Stimulated activated memory B cell treated with anti-CD40 and anti-IgM and Interleukin-4, amounts not matched to agents 10 μg/mL and 1 μg/mL and 100 μg/mL, for 72 hours (primary cell): ENCODE results near the gene ZNF784.
"Not testable (repeated sequence)": the region's sequence is repeated elsewhere in the genome, so short reads cannot be mapped to it uniquely, and the experiment has no call there.

ENCODE experiments used
- ATAC-seq: fragments of 150-1000 bp; cut with Tn5 transposase; 2 replicates; pipeline ENCODE4 v1.10.0; 2021
- H3K27ac Mint-ChIP-seq: one replicate; pipeline ENCODE4 v1.8.0; 2022; ENCODE audit warnings: mild to moderate bottlenecking, mixed read lengths
- H3K27me3 Mint-ChIP-seq: one replicate; pipeline ENCODE4 v1.8.0; 2022; ENCODE audit warnings: mixed read lengths
- H3K36me3 Mint-ChIP-seq: one replicate; pipeline ENCODE4 v1.8.0; 2022; ENCODE audit warnings: mixed read lengths
- H3K4me1 Mint-ChIP-seq: one replicate; pipeline ENCODE4 v1.8.0; 2022; ENCODE audit warnings: mixed read lengths
- H3K4me3 Mint-ChIP-seq: one replicate; pipeline ENCODE4 v1.8.0; 2022; ENCODE audit warnings: mild to moderate bottlenecking, moderate library complexity, mixed read lengths
- H3K9me3 Mint-ChIP-seq: one replicate; pipeline ENCODE4 v1.8.0; 2022; ENCODE audit warnings: mixed read lengths

The ZNF784 gene

GRCh38 chr19:55598034-55598433, 26.3 kb downstream of the ZNF784 start:
- no peak for ATAC-seq
- peaks cover 50% of the 10 kb centered on the region for H3K36me3 Mint-ChIP-seq
- H3K27ac Mint-ChIP-seq = peak overlapping the region; percentile 96
- peaks cover 19% of the 10 kb centered on the region for H3K9me3 Mint-ChIP-seq
- H3K27me3 Mint-ChIP-seq = no peaks in the 10 kb centered on the region
- H3K4me1 Mint-ChIP-seq = peaks cover 20% of the 10 kb centered on the region
- H3K4me3 Mint-ChIP-seq = no peak overlapping the region

GRCh38 chr19:55597501-55597921, 26.9 kb downstream of the ZNF784 start:
- Mint-ChIP-seq H3K36me3 (peaks cover 50% of the 10 kb centered on the region), H3K9me3 (peaks cover 19% of the 10 kb centered on the region), H3K27me3 (no peaks in the 10 kb centered on the region), H3K27ac (no peak overlapping the region), H3K4me3 (no peak overlapping the region), H3K4me1 (peaks cover 20% of the 10 kb centered on the region)
- no peak for ATAC-seq

GRCh38 chr19:55596304-55596703, 28.1 kb downstream of the ZNF784 start:
- H3K9me3 Mint-ChIP-seq = peaks cover 19% of the 10 kb centered on the region
- H3K27me3 Mint-ChIP-seq = no peaks in the 10 kb centered on the region
- H3K4me3 Mint-ChIP-seq = no peak overlapping the region
- H3K27ac Mint-ChIP-seq = no peak overlapping the region
- no peak for ATAC-seq
- peaks cover 56% of the 10 kb centered on the region for H3K36me3 Mint-ChIP-seq
- H3K4me1 Mint-ChIP-seq = peaks cover 20% of the 10 kb centered on the region

DNA sequence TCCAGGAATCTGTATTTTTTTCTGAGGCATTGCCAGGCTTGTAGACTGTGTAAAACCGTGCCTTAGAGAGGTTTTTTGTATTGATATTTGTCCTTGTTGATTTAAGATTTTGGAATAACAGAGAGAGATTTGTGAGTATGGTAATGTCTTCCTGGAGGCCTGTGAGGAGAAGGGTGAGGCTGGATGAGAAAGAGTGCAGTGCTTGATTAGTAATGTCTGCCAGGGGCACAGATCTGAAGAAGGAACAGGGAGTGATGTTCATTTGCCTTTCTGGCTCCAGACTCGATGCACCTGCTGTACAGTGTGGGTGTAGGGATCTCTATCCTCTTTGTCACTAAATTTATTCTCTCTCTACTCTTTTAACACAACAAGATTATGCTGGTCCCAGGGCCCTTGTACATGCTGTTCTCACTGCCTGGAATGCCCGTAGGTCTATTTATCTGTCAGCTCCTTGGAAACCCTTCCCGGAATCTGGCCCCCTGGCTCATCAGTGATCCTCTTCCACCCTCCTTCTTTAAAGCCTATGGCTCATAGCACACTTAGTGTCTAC, 29.3 kb downstream of the ZNF784 start:
- Mint-ChIP-seq H3K4me3 (no peak overlapping the region), H3K9me3 (peaks cover 19% of the 10 kb centered on the region), H3K4me1 (peaks cover 14% of the 10 kb centered on the region), H3K27me3 (no peaks in the 10 kb centered on the region), H3K27ac (no peak overlapping the region), H3K36me3 (peaks cover 59% of the 10 kb centered on the region)
- no peak for ATAC-seq

GRCh38 chr19:55593096-55593772, 31.1 kb downstream of the ZNF784 start:
- Mint-ChIP-seq H3K27ac (no peak overlapping the region), H3K4me1 (peaks cover 6% of the 10 kb centered on the region), H3K9me3 (peaks cover 15% of the 10 kb centered on the region), H3K4me3 (no peak overlapping the region), H3K27me3 (no peaks in the 10 kb centered on the region), H3K36me3 (peaks cover 51% of the 10 kb centered on the region)
- peak; percentile 37 for ATAC-seq

GRCh38 chr19:55592391-55593090, 31.8 kb downstream of the ZNF784 start:
- no peaks in the 10 kb centered on the region for H3K27me3 Mint-ChIP-seq
- ATAC-seq = peak; percentile 21

DNA sequence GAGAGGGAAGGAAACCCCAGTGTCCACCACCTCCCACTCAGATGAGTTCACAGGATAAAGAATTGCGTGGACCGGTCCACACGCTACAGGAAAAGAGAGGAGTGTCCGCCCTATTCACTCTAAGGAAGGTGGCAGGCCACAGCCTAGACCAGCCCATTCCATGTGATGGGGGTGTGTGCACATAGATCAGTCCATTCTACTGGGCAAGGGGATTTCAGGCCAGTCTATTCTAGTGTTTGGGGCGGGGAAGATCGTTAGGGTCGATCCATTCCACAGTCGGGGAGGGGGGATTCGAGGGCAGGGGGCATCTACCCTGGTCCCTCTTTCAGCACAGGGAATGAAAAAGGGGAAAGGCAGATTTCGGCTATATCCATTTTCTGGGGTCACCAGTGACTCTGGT, 32.8 kb downstream of the ZNF784 start:
- Mint-ChIP-seq H3K9me3 (peaks cover 11% of the 10 kb centered on the region), H3K27ac (no peak overlapping the region), H3K36me3 (peaks cover 35% of the 10 kb centered on the region), H3K27me3 (no peaks in the 10 kb centered on the region), H3K4me1 (peaks cover 10% of the 10 kb centered on the region), H3K4me3 (no peak overlapping the region)
- ATAC-seq = no peak

More at GRCh38 chr19:55592391-55593090, 31.8 kb downstream of the ZNF784 start:
- no peak overlapping the region for H3K4me3 Mint-ChIP-seq
- H3K36me3 Mint-ChIP-seq = peaks cover 44% of the 10 kb centered on the region
- no peak overlapping the region for H3K27ac Mint-ChIP-seq
- H3K9me3 Mint-ChIP-seq = peaks cover 12% of the 10 kb centered on the region
- H3K4me1 Mint-ChIP-seq = peaks cover under 1% of the 10 kb centered on the region

- H3K4me3 Mint-ChIP-seq = no peak overlapping the region
- no peak for ATAC-seq
- H3K4me1 Mint-ChIP-seq = peaks cover 20% of the 10 kb centered on the region
- no peaks in the 10 kb centered on the region for H3K27me3 Mint-ChIP-seq
- H3K9me3 Mint-ChIP-seq = peaks cover 6% of the 10 kb centered on the region
- H3K27ac Mint-ChIP-seq = no peak overlapping the region
- peaks cover 26% of the 10 kb centered on the region for H3K36me3 Mint-ChIP-seq
Observed at GRCh38 chr19:55590617-55591016, 33.7 kb downstream of the ZNF784 start.

DNA sequence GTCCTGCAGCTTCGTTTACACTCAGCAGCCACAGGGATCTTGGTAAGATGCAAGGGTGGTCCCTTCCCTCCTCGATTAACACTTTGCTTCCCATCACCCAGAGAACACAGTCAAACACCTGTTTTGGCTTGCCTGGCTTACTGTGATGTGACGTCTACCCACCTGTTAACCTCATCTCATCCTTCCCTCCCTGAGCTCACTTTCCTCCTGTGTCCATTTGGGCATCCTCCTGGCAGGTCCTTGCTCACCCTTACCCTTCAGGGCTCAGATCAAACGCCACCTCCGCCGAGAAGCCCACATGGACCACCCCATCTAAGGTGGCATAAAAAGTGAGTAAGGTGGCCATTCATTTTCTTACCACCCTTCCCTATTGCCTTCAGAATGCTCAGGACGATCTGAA, 34.3 kb downstream of the ZNF784 start:
- Mint-ChIP-seq H3K36me3 (peaks cover 21% of the 10 kb centered on the region), H3K27ac (no peak overlapping the region), H3K4me1 (peaks cover 25% of the 10 kb centered on the region), H3K9me3 (peaks cover 2% of the 10 kb centered on the region), H3K4me3 (no peak overlapping the region), H3K27me3 (no peaks in the 10 kb centered on the region)
- no peak for ATAC-seq

DNA sequence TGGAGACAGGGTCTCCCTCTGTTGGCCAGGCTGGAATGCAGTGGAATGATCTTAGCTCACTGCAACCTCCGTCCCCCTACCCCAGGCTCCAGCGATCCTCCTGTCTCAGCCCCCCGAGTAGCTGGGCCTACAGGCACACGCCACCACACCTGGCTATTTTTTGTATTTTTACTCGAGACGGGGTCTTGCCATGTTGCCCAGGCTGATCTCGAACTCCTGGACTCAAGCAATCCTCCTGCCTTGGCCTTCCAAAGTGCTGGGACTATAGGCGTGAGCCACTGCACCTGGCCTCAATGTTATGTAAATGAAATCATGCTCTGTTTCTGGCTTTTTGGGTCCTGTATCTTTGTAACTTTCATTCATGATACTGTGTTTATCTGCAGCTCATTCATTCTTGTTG, 35.6 kb downstream of the ZNF784 start:
- ATAC-seq = no peak
- Mint-ChIP-seq H3K27ac (no peak overlapping the region), H3K36me3 (peaks cover 13% of the 10 kb centered on the region), H3K4me3 (no peak overlapping the region), H3K9me3 (no peaks in the 10 kb centered on the region), H3K27me3 (no peaks in the 10 kb centered on the region), H3K4me1 (peaks cover 26% of the 10 kb centered on the region)

DNA sequence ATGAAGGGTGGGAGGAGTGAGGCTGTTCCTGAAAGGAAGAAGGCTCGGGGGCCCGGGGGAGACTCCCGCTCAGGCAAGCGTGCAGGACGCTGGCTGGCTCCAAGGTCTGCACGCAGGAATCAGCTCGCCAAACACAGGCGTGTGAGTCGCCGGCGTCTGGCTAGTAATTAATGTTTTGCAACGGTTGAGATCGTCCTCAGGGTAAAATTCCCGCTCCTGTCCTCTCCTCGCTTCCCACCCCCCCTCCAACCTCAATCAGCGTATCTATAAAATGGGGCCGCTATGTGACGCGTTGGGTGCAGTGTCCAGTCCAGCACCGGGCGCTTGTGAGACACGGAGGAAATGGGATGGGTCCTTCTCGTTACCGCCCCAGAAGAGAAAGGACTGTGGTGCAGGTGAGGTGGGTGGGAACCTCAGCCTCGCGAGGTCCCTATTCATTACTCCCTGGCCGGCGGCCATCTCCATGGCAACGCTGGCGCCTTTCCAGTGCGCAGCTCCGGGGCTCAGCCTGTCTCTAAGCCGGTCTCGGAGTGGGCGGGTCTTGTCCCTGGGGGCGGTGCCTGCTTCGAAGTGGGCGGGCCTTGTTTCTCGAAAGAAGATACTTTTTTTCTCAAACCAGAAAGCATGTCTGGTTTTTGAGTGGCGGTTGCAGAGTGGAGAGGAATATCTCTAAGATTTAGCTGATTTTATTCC, 37.2 kb downstream of the ZNF784 start:
- Mint-ChIP-seq H3K9me3 (no peaks in the 10 kb centered on the region), H3K36me3 (peaks cover 10% of the 10 kb centered on the region), H3K27me3 (no peaks in the 10 kb centered on the region), H3K4me1 (peaks cover 26% of the 10 kb centered on the region), H3K27ac (peak overlapping the region; percentile 35), H3K4me3 (peak overlapping the region; percentile 83)
- peak; percentile 97 for ATAC-seq

DNA sequence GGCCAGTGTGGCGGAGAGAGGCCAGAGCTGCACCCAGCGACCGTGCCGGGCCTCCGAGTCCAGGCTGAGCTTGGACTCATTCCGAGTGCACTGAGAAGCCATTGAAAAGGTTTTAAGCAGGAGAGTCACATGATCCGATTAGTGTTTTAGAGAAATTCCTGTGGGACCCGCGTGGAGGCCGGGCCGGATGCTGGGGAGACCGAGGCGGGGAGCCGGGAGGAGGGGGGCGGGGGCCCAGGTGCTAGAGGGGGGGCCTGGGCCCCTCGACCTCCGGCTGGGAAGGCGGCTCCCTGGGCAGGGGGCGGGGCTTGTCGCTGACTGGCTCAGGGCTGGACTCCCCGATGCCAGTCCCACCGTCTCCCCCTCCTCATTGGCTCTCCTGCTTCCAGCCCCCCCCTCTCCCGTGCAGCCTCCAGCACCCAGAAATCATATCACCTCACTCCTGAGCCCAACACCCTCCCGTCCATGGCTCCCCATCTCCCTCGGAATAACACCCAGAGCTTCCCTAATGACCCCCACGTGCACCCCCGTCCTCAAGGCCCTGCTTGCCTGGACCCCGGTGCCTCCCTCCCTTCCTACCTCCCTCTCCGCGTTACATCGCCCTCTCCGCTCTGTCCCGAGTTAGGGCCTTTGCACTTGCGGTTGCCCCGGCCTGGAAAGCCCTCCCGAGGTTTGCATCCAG, 38.6 kb downstream of the ZNF784 start:
- Mint-ChIP-seq H3K36me3 (no peaks in the 10 kb centered on the region), H3K4me1 (peaks cover 34% of the 10 kb centered on the region), H3K27ac (peak overlapping the region; percentile 35), H3K9me3 (no peaks in the 10 kb centered on the region), H3K27me3 (no peaks in the 10 kb centered on the region), H3K4me3 (peak overlapping the region; percentile 83)
- peak; percentile 69 for ATAC-seq

GRCh38 chr19:55584871-55585270, 39.5 kb downstream of the ZNF784 start:
- Mint-ChIP-seq H3K9me3 (no peaks in the 10 kb centered on the region), H3K36me3 (peaks cover 2% of the 10 kb centered on the region), H3K4me1 (peaks cover 37% of the 10 kb centered on the region), H3K4me3 (no peak overlapping the region), H3K27me3 (no peaks in the 10 kb centered on the region), H3K27ac (peak overlapping the region; percentile 35)
- ATAC-seq = no peak

GRCh38 chr19:55583897-55584296, 40.5 kb downstream of the ZNF784 start:
- not testable (repeated sequence) for H3K9me3 Mint-ChIP-seq, H3K27ac Mint-ChIP-seq, ATAC-seq, H3K27me3 Mint-ChIP-seq, H3K36me3 Mint-ChIP-seq, H3K4me3 Mint-ChIP-seq
- peaks cover 43% of the 10 kb centered on the region for H3K4me1 Mint-ChIP-seq

DNA sequence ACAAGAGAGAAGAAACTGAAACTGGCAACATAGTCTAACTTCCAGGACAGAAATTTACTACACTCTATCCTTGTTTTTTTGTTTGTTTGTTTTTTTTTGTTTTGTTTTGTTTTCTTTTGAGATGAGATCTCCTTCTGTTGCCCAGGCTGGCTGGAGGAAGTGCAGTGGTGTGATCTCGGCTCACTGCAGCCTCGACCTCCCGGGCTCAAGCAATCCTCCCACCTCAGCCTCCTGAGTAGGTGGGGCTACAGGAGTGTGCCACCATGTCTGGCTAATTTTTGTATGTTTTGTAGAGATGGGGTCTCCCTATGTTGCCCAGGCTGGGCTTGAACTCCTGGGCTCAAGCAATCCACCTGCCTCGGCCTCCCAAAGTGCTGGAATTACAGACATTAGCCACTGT, 42.1 kb downstream of the ZNF784 start:
- H3K27me3 Mint-ChIP-seq, ATAC-seq, H3K27ac Mint-ChIP-seq, H3K4me3 Mint-ChIP-seq, H3K9me3 Mint-ChIP-seq: not testable (repeated sequence)
- Mint-ChIP-seq H3K36me3 (peaks cover 11% of the 10 kb centered on the region), H3K4me1 (peaks cover 40% of the 10 kb centered on the region)
